HG02798 (cell line): Measurements from ENCODE around the gene EPC1.

Experiments
- ATAC-seq: cut with Tn5 transposase; IDR thresholded peaks from one replicate; pipeline ENCODE4 v1.9.1; 2021; ENCODE audit warnings: mild to moderate bottlenecking; ENCODE audit not compliant: unreplicated experiment, poor library complexity

The EPC1 gene

DNA sequence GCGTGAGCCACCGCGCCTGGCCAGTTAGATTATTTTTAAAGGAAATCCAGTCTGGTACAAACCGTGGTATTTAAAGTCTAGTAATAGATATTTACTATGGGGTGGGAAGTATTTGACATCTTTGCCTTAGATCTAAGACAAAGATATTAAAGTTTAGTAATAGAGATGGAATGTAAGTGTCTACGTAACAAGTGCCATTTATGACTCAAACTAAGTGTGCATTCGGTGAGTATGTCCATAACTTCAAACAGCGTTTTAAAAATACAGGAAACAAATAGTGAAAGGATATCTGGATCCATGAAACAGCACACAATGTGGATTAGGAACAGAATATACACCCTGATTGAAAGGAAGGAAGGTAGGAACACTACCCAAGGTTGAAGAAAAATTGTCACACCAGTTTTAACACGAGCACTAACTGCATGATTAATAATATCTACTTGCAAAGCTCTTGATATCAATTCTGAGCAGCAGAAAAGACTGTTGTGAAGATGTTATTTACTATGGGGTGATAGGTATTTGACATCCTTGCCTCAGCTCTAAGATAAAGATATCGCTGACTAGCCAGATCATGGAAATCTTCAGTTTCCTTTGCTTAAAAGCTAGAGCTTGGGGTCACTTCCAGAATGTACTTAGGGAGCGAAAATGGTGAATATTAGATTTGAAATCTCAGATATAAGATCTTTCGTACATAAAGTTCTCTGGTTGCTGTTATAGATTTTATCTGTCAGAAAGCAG is 48.7 kb downstream of the EPC1 start:
- no peak for ATAC-seq

DNA sequence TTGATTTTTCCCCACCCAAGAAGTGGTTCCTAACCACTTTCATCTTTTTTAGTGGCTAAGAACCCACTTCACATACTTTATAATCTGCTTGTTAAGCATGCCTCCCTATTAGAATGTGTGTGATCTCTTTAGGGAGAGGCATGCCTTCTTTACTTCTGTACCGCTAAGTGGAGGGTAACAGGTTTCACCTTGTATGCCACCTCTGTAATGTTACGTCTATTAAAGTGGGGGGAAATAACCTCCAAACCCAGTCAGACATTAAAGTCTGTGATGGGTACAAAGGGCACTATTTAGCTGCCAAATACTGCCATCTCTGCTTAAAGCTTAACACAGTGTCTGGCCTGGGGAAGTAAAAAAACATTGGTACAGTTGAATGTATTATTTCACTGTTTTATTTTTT is 51.9 kb downstream of the EPC1 start:
- ATAC-seq = no peak

DNA sequence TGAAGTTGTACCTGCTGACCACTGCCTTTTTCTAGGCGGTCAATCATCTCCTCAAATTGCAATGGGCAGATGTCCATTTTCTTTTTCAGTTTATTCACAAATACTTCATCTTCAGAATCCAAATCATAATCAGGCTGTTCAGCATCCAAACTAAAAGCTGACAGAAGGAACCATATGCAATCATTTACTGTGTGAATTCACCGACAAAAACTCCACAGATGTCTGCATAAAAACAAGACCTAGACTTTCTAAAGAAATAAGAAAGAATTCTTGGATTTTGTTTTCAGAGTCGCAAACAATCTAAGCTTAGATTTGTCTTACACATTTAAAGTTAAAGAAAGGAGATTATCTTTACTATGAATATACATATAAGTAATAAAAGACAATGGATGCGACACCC is 53.4 kb downstream of the EPC1 start:
- ATAC-seq = no peak

DNA sequence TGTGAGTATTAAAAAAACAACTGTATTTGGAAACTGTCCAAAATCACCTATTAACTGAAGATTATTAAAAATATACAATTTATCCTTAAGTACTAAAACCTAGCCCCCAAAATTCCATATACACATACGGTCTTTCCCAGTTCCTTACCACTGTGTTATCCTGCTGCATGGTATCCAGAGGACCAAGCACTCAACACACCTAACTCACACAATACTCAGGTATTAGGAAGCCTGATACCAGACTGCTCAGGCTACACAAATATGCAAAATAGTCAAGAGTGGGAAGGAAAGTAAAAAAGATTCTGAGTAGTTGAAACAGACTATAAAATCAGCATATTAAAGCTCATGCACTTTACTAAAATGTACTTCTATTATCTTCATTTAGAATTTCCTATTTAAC is 67.2 kb downstream of the EPC1 start:
- ATAC-seq = no peak

DNA sequence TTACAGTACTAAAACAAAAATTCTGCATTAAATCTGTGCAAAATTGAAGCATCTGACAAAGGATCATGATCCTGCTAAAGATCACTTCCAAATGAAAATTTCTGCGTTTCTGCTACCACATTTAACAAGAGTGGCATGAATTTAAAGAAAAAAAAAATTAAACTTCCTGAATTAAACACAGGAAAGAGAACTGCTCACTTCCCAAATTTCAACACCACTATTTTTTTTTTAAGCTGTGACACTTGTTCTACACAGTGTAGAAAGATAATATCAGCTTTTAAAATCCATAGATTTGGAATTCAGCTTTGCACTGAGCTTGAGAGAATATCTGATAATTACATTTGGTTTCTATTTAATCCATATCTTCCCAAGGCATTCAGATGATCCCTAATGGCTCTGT is 73.6 kb downstream of the EPC1 start:
- no peak for ATAC-seq

DNA sequence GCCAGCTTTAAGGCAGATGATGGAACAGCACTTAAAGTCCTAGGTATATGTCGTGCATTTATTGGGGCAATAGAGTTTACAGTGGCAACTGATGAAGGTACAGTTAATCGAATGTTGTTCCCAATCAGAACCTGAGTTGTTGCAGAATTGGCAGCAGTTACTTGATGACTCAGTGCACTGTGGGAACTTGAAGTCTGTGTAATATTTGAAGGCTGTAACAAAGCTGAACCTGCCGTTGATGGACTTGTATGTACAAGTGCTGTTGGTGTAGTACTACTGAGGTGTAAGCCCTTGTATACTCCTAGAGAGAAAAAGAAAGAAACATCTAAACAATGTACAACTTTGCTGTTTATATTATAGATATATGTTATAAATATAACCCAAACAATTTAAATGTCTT is 75.3 kb downstream of the EPC1 start:
- ATAC-seq = no peak

DNA sequence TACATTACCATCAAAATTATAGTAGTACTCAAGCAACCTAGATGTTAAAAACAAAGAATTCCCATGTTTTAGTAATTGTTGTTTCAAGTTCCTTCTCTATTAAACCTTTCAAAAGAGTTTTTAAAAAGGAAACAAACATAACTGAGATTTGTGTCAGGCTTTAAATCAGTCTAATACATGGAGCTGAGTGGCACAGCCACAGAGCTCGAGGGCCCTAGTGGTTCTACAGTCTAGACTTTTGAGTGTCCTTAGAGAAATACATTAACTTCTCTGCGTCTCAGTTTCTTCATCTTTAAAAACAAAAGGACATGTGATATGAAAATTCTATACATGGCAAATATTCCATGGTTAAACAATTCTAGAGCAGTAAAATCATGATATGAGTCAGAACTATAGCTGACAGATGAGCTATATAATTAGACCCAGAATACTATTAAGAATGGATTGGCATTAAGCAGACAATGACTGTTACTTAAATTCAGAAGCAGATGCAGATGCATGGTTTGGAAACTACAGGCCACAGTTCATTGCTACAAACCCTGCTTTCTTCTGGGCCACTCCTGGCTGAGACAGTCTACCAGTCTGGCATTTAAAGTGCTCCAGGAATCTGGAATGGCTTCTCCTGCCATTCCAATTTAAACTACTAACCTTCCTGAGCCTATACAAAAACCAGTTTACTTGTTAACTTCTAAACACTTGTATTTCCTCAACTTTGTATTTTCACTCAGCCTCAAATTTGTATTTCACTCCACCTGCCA is 77.4 kb downstream of the EPC1 start:
- ATAC-seq = no peak

DNA sequence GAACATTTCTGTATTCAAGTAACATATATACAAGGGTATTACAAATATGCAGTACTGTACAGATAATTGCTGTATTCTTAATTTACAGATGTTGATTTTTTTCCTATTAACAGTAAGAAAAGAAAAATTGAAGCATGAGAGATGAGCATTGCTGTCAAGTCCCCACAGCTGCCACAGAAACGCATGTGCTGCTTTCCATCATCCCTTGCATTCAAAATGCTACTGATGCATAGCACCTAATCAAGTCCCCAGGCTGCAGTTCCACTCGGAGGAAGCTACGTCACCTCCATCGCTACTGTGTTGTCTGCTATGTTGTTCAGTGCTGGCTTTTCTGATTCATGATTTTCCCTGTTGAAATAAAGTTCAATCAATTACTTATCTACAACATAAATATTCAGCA is 78.2 kb downstream of the EPC1 start:
- ATAC-seq = no peak

DNA sequence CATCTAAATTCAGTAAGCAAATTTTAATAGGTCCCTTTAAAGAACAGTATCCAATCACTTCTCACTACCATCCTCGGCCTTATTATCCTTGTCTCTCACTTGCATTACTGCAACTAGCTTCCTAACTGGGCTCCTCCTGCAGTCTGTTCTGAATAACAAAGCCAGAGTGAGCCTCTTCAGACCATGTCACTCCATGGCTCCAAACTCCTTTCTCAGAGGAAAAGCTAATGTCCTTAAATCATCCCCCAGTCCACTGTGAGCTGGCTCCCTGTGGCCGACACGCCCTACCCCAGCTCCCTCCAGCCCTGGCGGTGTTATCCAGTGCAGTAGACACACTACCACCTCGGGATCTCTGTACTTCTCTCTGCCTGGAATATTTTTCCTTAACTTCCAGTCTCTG is 80.0 kb downstream of the EPC1 start:
- no peak for ATAC-seq

DNA sequence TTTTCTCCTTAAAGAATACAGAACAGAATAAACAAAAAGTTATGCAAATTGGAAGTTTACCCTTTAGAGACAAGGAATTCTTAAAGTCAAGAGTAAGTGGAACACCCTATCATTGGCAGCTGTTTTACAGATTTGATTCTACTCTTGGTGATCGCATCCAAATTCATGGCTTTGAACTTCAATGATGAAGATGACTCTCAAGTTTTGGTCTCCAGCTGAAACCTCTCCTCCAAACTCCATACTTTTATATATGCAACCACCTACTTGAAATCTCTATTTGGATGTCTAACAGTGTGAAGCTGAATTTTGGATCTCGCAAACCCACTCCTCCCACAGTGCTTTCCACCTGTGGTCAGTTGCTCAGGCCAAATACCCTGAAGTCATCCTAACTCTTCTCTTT is 80.4 kb downstream of the EPC1 start:
- ATAC-seq = no peak

DNA sequence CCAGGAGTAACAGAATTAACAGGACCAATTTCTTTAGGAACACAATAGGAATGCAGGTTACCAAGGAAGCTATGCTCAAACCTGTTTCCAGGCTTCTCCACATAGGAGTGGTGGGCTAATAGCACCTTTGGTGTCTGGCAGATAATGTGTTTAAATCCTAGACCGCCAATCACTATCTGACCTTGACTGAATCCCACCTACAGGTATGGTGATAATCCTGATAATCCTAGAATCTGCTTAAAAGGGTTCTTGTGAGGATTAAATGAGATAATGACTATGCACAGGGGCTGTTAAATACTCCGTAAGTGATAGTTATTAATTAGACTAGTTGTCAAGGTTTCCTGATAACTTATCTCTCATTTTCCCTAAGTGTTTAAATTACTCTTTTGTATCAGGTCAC is 81.2 kb downstream of the EPC1 start:
- ATAC-seq = no peak

DNA sequence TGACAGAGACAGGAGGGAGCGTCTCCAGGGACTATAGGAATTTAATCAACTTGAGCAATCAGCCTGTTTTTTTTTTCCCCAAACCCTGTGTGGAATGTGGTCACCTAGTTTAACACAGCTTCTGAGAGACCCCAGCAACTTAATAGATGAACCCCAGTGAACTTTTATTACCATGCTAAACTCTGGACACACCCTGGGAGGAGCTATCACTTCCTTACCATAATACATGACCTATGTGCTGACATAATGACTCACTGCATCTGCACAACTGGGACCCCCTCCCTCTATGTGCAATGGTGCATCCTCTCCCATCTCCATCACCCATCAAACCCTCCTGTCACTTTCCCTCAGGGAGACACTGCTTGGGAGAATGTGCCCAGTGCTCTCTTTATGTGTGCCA is 83.7 kb downstream of the EPC1 start:
- ATAC-seq = no peak

DNA sequence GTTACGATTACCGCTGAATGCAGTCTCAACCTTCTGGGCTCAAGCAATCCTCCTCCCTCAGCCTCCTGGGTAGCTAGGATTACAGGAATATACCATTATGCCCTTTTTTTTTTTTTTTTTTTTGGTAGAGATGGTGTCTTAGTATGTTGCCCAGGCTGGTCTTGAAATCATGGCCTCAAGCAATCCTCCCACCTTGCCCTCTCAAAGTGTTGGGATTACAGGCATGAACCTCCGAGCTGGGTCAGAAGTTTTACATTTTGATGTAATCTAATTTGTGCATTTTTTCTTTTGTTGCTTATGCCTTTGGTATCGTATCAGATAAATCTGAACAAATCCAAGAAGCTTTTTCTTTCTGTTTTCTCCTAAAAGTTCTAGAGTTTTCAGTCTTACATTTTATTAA is 87.4 kb downstream of the EPC1 start:
- no peak for ATAC-seq

DNA sequence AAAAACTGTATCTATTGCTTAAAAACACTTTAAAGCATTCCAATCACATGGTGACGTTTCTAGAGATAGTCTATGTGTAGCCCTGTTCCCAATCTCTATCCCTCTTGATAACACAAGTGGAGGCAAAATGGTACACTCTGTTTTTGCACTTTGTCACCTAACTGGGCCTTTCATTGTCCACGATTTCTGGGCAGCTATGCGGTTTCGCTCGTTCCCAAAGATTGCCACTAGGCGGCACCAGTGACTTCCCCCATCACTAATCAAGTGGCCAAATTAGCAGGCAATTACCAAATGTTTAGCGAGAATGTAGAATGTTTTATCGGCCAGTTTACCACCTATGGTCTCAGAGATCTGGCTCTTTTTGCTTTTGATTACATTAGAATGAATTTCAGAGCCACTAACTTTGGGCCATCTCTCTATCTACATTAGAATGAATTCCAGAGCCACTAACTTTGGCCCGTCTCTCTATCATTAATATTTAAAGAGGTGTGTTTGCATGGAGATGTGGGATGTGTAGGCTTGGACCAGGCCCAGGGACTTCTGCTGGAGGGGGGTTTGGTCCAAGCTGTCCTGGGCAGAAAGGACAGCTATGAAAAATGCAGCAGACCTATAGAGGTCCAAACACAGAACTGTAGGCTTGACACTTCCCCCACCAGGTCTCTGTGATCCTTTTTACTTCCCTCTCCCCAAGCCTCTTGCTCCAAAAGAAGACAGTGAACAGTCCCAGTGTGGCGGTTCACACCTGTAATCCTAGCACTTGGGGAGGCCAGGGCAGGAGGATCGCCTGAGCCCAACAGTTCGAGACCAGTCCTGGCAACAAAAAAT is 90.1 kb downstream of the EPC1 start:
- ATAC-seq = peak; percentile 83

DNA sequence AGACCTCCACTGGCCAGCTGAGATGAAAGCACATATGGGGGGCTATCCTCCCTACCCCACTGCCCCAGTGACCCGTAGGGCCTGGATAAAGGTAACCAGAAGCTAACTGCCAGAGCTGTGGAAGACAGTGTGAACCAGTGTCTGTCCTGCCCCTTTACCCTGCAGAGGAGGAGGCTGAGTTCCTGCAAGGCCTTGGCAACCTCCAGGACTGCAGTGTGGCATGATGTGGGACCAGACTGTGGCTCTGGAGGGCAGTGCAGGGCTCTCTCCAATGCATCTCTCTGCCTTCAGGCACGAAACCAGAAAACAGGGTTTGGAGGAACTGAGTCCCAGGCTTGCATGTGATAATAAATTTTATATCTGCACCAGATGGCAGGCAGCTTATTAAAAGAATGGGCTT is 93.1 kb downstream of the EPC1 start:
- no peak for ATAC-seq

DNA sequence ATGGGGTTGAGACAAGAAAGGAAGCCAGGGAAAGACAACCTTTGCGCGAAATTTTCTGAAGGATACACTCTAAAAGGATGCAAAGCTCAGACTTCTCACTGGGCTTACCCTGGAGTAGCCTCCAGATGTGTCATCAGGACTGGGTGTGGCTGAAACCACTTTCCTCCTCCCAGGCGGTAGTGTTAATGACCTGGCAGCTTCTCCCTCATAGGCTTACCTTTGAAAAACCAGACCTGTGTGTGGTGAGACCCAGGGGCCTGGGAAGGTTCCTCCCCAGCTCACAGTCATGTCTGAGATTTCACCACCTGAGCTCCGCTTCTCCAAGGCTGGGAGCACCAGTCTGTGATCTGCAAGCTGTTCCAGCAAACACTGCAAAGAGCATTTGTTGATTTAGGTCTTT is 93.7 kb downstream of the EPC1 start:
- no peak for ATAC-seq

DNA sequence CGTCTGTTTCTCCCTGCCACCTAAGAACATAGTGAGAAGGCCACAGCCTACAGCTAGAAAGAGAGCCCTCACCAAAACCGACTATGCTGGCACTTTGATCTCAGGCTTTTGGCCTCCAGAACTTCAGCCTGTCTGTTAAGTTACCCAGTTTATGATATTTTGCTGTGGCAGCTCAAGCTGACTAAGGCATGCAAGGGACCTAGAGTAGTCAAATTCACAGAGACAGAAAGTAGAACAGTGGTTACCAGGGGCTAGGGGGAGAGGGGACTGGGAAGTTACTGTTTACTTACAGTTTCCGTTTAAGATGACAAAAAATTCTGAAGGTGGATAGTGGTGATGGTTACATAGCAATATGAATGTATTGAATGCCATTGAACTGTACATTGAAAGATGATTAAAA is 96.5 kb downstream of the EPC1 start:
- peak; percentile 84 for ATAC-seq

DNA sequence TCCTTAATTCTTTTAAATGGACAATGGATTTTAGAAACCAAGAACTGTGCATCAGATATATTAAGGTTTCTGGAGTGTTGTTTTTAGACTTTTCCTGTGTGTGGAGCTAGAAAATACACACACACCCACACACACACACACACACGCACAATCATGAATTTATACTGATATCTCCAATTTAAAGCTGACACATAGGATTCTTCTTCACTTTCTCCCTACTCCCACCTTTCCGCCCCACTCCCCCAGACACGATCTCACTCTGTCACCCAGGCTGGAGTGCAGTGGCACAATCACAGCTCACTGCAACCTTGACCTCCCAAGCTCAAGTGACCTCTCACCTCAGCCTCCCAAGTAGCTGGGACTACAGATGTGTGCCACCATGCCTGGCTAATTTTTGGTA is 100.3 kb downstream of the EPC1 start:
- ATAC-seq = no peak

DNA sequence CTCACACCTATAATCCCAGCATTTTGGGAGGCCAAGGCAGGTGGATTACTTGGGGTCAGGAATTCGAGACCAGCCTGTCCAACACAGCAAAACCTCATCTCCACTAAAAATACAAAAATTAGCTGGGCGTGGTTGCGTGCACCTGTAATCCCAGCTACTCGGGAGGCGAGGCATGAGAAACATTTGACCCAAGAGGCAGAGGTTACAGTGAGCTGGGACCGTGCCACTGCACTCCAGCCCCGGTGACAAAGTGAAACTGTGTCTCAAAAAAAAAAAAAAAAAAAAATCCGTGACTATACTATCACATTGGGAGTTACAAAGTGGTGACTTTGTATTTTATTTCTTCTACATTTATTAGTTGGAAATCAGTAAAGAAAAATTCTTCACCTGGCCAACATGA is 101.2 kb downstream of the EPC1 start:
- no peak for ATAC-seq

DNA sequence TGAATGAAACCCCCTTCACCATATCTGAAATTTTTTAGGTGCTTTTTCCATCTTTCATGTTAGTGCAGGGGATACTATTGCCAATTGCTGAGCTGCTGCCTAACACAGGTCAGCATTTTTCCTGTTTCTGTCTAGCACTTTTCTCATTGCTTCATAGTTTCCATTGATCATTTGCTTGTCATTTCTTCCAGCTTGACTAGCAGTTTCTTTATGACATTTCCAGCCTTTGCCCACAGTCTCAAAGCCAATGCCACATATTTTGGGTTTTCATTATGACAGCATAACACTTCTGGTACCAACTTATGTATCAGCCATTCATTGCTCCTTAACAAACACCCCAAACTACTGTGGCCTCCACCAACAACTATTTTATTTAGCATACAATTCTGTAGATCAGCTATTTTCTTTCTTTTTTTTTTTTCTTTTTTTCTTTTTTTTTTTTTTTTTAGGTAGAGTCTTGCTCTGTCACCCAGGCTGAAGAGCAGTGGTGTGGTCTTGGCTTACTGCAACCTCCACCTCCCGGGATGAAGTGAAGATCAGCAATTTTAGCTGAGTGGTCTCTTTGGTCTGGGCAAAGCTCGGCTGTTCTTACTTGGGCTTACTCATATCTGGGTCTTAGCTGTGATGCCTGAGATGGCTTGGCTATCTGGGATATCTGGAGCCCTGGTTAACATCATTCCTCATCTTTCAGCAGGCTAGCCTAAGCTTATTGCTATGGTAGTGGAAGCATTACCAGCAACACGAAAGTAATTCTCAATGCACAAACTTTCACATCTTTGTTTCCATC is 102.3 kb downstream of the EPC1 start:
- ATAC-seq = no peak

DNA sequence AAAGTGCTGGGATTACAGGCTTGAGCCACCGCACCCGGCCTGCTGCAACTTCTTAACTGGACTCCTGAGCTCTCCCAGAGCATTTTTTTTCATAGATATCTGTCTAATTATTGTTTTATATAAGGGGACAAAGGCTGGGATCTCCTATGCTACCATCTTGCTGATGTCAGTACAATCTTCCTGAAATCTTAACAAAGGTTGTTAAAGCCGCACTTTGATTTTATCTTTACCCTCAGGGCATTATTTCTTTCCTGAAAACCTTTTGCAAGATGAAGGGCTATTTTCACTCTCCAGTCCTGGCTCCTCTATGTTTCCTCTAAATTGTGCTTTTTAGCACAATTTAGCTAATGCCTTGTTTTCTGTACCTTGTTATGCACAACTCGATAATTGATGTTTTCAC is 102.9 kb downstream of the EPC1 start:
- ATAC-seq = no peak
